Neuronal stem cell (in vitro differentiated cells): ENCODE data around the gene GATAD2B.

ENCODE experiments used
- DNase-seq: peaks from one replicate; pipeline ENCODE4 v3.0.0-alpha.2; 2013; ENCODE audit warnings: low spot score
- H2AFZ ChIP-seq: one replicate; pipeline ENCODE4 v1.6.1; 2013; ENCODE audit warnings: mild to moderate bottlenecking, low read length, inconsistent platforms
- H2AK5ac ChIP-seq: 2 replicates; pipeline ENCODE4 v1.6.1; 2013; ENCODE audit warnings: low read depth, mild to moderate bottlenecking, inconsistent platforms, low read length, moderate library complexity, mixed read lengths
- H2BK120ac ChIP-seq: 2 replicates; pipeline ENCODE4 v1.6.1; 2013; ENCODE audit warnings: low read depth, mild to moderate bottlenecking, inconsistent platforms, low read length, moderate library complexity, mixed read lengths
- H2BK12ac ChIP-seq: one replicate; pipeline ENCODE4 v1.6.1; 2013; ENCODE audit warnings: low read length, inconsistent platforms
- H2BK15ac ChIP-seq: 2 replicates; pipeline ENCODE4 v1.6.1; 2013; ENCODE audit warnings: mild to moderate bottlenecking, low read length, inconsistent platforms, mixed read lengths
- H2BK5ac ChIP-seq: one replicate; pipeline ENCODE4 v1.6.1; 2013; ENCODE audit warnings: inconsistent platforms, mild to moderate bottlenecking, low read length, moderate library complexity
- H3K14ac ChIP-seq: one replicate; pipeline ENCODE4 v1.6.1; 2013; ENCODE audit warnings: low read length, inconsistent platforms
- H3K18ac ChIP-seq: 2 replicates; pipeline ENCODE4 v1.6.1; 2013; ENCODE audit warnings: low read length, inconsistent platforms
- H3K23ac ChIP-seq: 2 replicates; pipeline ENCODE4 v1.6.1; 2013; ENCODE audit warnings: low read depth, mild to moderate bottlenecking, mixed read lengths, low read length, inconsistent platforms; ENCODE audit not compliant: poor library complexity
- H3K27ac ChIP-seq: replicated peaks from 3 replicates; pipeline ENCODE4 v1.5.1; 2013; ENCODE audit warnings: low read length, inconsistent platforms
- H3K27me3 ChIP-seq, 3 experiments: 2 replicates each; pipeline ENCODE4 v1.6.1; 2013; ENCODE audit warnings: low read length in 3 of 3, mild to moderate bottlenecking in 2 of 3, inconsistent platforms in 1 of 3, low read depth in 1 of 3, mixed read lengths in 1 of 3, moderate library complexity in 1 of 3; ENCODE audit not compliant: control insufficient read depth in 3 of 3, insufficient read depth in 3 of 3
- H3K36me3 ChIP-seq, 2 donors: replicated peaks in 1 of 2; 2 replicates each; pipeline ENCODE4 v1.6.1; 2013; ENCODE audit warnings: low read length in 2 of 2; ENCODE audit not compliant: control insufficient read depth in 2 of 2, insufficient read depth in 2 of 2
- H3K4ac ChIP-seq: 2 replicates; pipeline ENCODE4 v1.6.1; 2013; ENCODE audit warnings: inconsistent platforms, mild to moderate bottlenecking, low read length, moderate library complexity
- H3K4me1 ChIP-seq, 2 donors: 1 replicate in 1 of 2; 2 replicates in 1 of 2; pipeline ENCODE4 v1.6.1; 2013; ENCODE audit warnings: low read length in 2 of 2, low read depth in 1 of 2; ENCODE audit not compliant: control insufficient read depth in 2 of 2, insufficient read depth in 1 of 2
- H3K4me2 ChIP-seq: one replicate; pipeline ENCODE4 v1.6.1; 2013; ENCODE audit warnings: mild to moderate bottlenecking, low read length, inconsistent platforms; ENCODE audit not compliant: insufficient read depth, poor library complexity, severe bottlenecking
- H3K4me3 ChIP-seq, 2 donors: 2 replicates each; pipeline ENCODE4 v1.5.1; 2013; ENCODE audit warnings: low read length in 2 of 2, mild to moderate bottlenecking in 2 of 2, inconsistent platforms in 1 of 2, moderate library complexity in 1 of 2
- H3K79me1 ChIP-seq: one replicate; pipeline ENCODE4 v1.6.1; 2013; ENCODE audit warnings: low read depth, mild to moderate bottlenecking, inconsistent platforms, low read length, moderate library complexity
- H3K9ac ChIP-seq: one replicate; pipeline ENCODE4 v1.6.1; 2013; ENCODE audit warnings: mild to moderate bottlenecking, low read depth, low read length, inconsistent platforms; ENCODE audit not compliant: poor library complexity
- H3K9me3 ChIP-seq, 2 donors: replicated peaks in 1 of 2; 2 replicates each; pipeline versions ENCODE3 to v1.6.1; 2013; ENCODE audit warnings: low read length in 2 of 2, mild to moderate bottlenecking in 2 of 2, inconsistent platforms in 1 of 2, low read depth in 1 of 2, mixed read lengths in 1 of 2, moderate library complexity in 1 of 2; ENCODE audit not compliant: control insufficient read depth in 2 of 2, insufficient read depth in 1 of 2
- H4K8ac ChIP-seq: one replicate; pipeline ENCODE4 v1.6.1; 2013; ENCODE audit warnings: low read depth, mild to moderate bottlenecking, inconsistent platforms, low read length, moderate library complexity
- H4K91ac ChIP-seq: one replicate; pipeline ENCODE4 v1.6.1; 2013; ENCODE audit warnings: low read length, low read depth, mild to moderate bottlenecking, inconsistent platforms; ENCODE audit not compliant: poor library complexity
- WGBS, 2 donors: extraction: QIAGEN DNeasy Blood & Tissue Kit; methylation state at CpG; one replicate each; pipeline ENCODE4 v1.1.7; 2013; ENCODE audit warnings: missing lambda C conversion rate in 2 of 2, mixed read lengths in 1 of 2; ENCODE audit not compliant: insufficient read length in 2 of 2, insufficient replicate concordance in 1 of 2; ENCODE audit errors: extremely low coverage in 2 of 2; 5-methylcytosine and 5-hydroxymethylcytosine counted together

The GATAD2B gene

GRCh38 chr1:153833171-153833570 lies 89.6 kb downstream of the GATAD2B start:
- Histone ChIP-seq H3K4me1 (no peaks in the 10 kb centered on the region), H3K36me3 (peaks cover 0 to 19% of the 10 kb centered on the region in 2 donors), H3K14ac (no peak overlapping the region), H2AK5ac (no peak overlapping the region), H3K4me3 (no peak overlapping the region), H3K4me2 (no peak overlapping the region), H2AFZ (no peak overlapping the region), H2BK120ac (no peak overlapping the region), H2BK12ac (no peak overlapping the region), H2BK5ac (no peak overlapping the region), H3K79me1 (peaks cover 3% of the 10 kb centered on the region), H2BK15ac (no peak overlapping the region), H3K27me3 (no peaks in the 10 kb centered on the region), H3K18ac (no peak overlapping the region), H3K9me3 (no peaks in the 10 kb centered on the region), H3K4ac (no peak overlapping the region), H3K27ac (no peak overlapping the region), H3K9ac (no peak overlapping the region), H4K91ac (no peak overlapping the region), H4K8ac (no peak overlapping the region), H3K23ac (no peak overlapping the region)
- WGBS, 2 donors, result no CpG with 5 or more reads among the region's 3 CpGs
- no peak for DNase-seq

- Histone ChIP-seq H3K4me1 (no peaks in the 10 kb centered on the region), H3K18ac (no peak overlapping the region), H3K4me2 (no peak overlapping the region), H2BK12ac (no peak overlapping the region), H3K79me1 (peaks cover 3% of the 10 kb centered on the region), H3K27ac (no peak overlapping the region), H2BK120ac (no peak overlapping the region), H2BK15ac (no peak overlapping the region), H4K91ac (no peak overlapping the region), H3K14ac (no peak overlapping the region), H3K9me3 (no peaks in the 10 kb centered on the region), H3K9ac (no peak overlapping the region), H2BK5ac (no peak overlapping the region), H2AFZ (no peak overlapping the region), H4K8ac (no peak overlapping the region), H3K4me3 (no peak overlapping the region), H3K27me3 (no peaks in the 10 kb centered on the region), H3K23ac (no peak overlapping the region), H3K36me3 (peaks cover 5 to 28% of the 10 kb centered on the region in 2 donors), H2AK5ac (no peak overlapping the region), H3K4ac (no peak overlapping the region)
- WGBS, 2 donors, result no CpG with 5 or more reads among the region's 3 CpGs
- DNase-seq, result no peak
These were observed 90.5 kb downstream of the GATAD2B start for GRCh38 chr1:153832293-153832692.

- no peak for DNase-seq
- Histone ChIP-seq H3K36me3 (peaks cover 12 to 40% of the 10 kb centered on the region in 2 donors), H3K4me1 (no peaks in the 10 kb centered on the region), H3K4me3 (no peak overlapping the region), H3K23ac (no peak overlapping the region), H3K9me3 (no peaks in the 10 kb centered on the region), H3K27ac (no peak overlapping the region), H2BK5ac (no peak overlapping the region), H2AK5ac (no peak overlapping the region), H4K8ac (peak overlapping the region; percentile 29), H2BK120ac (no peak overlapping the region), H2BK12ac (no peak overlapping the region), H4K91ac (no peak overlapping the region), H3K4me2 (no peak overlapping the region), H3K9ac (no peak overlapping the region), H2BK15ac (no peak overlapping the region), H3K14ac (no peak overlapping the region), H3K4ac (no peak overlapping the region), H2AFZ (no peak overlapping the region), H3K27me3 (no peaks in the 10 kb centered on the region), H3K79me1 (peaks cover 3% of the 10 kb centered on the region), H3K18ac (no peak overlapping the region)
- no CpG with 5 or more reads among the region's 2 CpGs for WGBS, 2 donors
These were observed 91.7 kb downstream of the GATAD2B start for GRCh38 chr1:153831026-153831425.

- H2BK15ac ChIP-seq, result no peak overlapping the region
- no peak overlapping the region for H3K23ac ChIP-seq
- no peak overlapping the region for H3K4me3 ChIP-seq
- no peak overlapping the region for H3K4ac ChIP-seq
- H3K27ac ChIP-seq, result no peak overlapping the region
- H2BK12ac ChIP-seq, result no peak overlapping the region
- no peak overlapping the region for H2AK5ac ChIP-seq
- no peak overlapping the region for H3K14ac ChIP-seq
- H4K8ac ChIP-seq, result no peak overlapping the region
- no CpG with 5 or more reads among the region's 6 CpGs for WGBS, 2 donors
- H3K4me2 ChIP-seq, result no peak overlapping the region
- no peak overlapping the region for H3K18ac ChIP-seq
- no peak overlapping the region for H2BK120ac ChIP-seq
- no peaks in the 10 kb centered on the region for H3K4me1 ChIP-seq
- no peak overlapping the region for H2BK5ac ChIP-seq
- H3K9ac ChIP-seq, result no peak overlapping the region
- no peaks in the 10 kb centered on the region for H3K9me3 ChIP-seq
- no peak overlapping the region for H4K91ac ChIP-seq
- no peaks in the 10 kb centered on the region for H3K79me1 ChIP-seq
- no peak overlapping the region for H2AFZ ChIP-seq
- DNase-seq, result no peak
- H3K27me3 ChIP-seq, result no peaks in the 10 kb centered on the region
- H3K36me3 ChIP-seq, result peaks cover 15 to 58% of the 10 kb centered on the region in 2 donors
These were observed 95.4 kb downstream of the GATAD2B start for GRCh38 chr1:153827168-153827964.
